Measurements from ENCODE around the gene NAAA.
A peak's percentile ranks its signal among the peaks of the same experiment; 100 is the strongest.
"Not testable (repeated sequence)": the region's sequence is repeated elsewhere in the genome, so short reads cannot be mapped to it uniquely, and the experiment has no call there.

Gene NAAA

DNA sequence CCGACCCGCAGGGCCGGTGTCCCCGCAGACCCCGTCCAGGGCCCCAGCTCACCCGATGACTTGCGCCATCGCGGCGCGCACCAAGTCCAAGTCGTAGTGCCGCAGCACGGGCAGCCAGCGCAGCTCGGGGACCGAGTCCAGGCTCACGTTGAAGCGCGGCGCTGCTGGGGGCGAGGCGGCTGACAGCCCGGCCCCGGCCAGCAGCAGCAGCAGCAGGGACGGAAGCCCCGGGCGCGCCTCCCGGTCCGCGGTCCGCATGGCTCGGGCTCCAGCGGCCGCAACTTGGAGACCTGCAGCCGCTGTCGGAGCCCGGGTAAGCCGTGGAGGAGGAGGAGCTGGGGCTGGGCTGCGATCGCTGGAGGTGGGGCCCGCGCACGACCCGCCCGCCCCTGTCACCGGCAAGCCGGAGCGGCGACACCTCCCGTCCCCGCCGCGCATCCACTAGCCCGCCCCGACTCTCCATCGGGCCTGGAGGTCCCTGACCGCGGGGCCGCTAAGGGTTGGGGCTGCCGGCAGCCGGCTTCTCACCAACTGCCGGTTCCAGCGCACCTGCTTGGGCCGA lies at the start of gene NAAA:
Gene NAAA, minus strand, starts transcription at position 322 of the 562 bp plus-strand sequence. Its CDS starts 64 bp downstream, at position 258.
- peak; percentile 76 for DNase-seq (ENCODE audit: low spot score)

DNA sequence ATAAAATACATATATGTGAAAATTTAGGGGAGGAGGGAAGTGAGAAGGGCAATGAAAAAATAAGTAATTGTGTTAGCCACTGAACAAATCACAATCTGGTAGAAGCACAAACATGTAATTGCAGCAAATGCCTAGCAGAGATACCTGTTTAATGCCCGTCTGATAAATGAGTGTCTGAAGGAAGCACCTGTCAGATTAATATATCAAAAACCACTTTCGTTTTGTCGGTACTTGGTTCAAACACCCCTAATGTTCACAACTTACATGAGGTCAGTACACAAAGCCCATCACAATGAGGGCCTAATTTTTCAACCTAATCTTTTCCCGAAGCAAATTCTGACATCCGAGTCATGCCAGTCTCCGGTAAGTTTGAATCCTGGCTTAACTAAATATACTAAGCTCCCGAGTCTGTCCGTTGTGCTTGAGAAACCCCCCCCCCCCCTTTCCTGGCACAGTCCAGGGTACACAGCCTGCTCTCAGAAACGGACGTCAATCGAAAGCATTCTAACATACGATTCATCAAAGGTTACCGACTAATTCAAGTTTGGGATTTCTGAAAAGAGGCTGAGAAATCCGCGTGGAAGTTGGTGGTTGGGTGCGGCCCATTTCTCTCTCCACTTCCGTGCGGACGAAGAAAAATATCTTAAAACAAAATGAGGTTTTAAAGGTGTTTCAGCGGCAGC lies 49.2 kb upstream of the NAAA start:
- DNase-seq (ENCODE audit: low spot score), result no peak

DNA sequence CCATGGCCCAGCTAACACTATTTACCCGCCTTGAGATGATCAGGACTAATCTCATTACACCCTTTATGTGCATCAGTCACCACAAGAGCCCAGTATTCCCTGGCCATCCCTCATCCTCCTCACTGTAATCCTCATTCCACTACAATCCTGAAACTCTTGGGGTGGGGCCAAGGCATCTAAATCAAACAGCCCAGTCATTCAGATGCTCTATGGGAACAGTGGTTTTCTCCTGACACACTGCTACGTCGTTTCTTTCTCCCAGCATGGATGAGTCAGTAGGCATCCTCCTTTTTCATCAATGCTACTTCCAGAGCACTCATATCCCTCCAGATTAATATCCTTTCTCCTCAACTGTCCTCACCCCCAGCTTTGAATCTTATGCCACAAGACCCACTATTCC lies 44.3 kb upstream of the NAAA start:
- DNase-seq (ENCODE audit: low spot score), result no peak

DNA sequence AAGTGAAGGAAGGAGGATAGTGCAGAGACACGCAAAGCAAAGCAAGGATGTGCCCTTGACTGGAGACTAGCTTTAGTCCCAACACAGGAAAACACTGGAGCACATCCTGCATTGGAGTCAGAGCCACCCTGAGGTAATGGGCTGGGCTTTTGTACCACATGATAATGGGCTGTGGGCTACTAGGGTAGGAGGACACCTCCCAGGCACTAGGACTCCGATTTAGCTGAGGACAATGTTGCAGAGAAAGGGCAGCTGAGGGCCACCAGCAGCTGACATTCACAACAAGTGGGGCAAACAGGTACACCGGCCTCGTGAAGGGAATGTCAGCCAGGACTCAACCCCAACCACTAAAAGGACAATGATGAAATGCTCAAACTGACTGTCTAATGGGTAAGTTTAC lies 39.8 kb upstream of the NAAA start:
- no peak for DNase-seq (ENCODE audit: low spot score)

DNA sequence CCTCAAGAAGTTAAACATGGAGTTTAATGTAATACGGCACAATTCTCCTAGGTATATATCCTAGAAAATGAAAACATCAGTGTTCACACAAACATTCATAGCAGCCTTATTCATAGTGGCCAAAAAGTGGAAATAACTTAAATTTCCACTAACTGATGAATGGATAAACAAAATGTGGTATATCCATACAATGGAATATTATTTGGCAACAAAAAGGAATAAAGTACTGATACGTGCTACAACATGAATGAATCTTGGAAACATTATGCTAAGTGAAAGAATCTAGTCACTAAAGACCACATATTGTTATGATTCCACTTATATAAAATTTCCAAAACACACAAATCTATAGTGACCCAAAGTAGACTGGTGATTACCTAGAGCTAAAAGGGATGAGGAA lies 35.4 kb upstream of the NAAA start:
- no peak for DNase-seq (ENCODE audit: low spot score)

DNA sequence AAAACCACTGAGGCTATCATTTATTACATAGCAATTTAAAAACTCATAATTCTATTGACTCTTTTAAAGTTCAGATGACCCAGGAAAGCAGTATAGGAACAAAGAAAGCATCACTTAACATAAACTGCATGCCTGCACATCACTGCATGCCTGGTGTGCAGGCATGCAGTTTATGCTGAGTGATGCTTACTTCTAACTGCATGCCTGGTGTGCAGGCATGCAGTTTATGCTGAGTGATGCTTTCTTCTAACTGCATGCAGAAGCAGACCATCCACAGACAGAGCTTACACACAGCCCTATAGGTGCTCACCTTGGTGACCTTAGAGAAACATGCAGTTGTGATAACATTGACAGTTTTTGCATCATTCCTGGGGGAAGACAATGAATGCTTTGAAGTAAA lies 33.0 kb upstream of the NAAA start:
- no peak for DNase-seq (ENCODE audit: low spot score)

DNA sequence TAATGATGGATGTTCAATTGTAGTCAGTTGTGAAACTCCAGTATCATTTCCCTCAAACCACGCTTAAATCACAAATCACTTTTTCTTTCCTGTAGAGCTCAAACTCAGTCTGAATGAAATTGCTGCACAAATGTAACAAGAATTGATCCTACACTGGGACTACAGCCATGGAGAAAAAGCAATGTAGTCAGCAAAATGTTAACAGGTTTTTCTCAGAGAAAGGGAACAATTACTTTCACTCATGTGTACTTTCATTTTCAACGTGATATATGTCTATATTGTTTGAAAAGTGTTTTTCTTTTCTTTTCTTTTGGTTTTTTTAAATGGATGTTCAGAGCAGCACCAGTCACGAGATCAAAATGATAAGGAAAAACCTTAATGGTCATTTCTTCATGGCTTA lies 27.3 kb upstream of the NAAA start:
- no peak for DNase-seq (ENCODE audit: low spot score)

DNA sequence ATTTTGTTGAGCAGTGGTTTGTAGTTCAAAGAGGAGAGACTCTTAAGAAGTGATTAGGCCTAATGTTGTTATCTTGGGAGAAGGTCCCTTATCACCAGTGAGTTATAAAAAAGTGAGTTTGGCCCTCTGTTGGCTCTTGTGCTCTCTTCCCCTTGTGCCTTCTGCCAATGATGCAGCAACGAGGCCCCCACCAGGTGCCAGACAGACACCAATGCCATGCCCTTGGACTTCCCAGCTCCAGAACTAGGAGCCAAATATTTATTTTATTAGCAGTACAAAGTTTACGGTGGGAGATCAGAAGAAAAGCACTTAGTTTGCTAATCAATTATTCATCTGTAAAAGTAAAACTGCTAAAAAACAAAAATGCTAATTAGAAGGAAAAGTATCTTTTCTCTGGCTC lies 22.7 kb upstream of the NAAA start:
- DNase-seq (ENCODE audit: low spot score), result no peak

DNA sequence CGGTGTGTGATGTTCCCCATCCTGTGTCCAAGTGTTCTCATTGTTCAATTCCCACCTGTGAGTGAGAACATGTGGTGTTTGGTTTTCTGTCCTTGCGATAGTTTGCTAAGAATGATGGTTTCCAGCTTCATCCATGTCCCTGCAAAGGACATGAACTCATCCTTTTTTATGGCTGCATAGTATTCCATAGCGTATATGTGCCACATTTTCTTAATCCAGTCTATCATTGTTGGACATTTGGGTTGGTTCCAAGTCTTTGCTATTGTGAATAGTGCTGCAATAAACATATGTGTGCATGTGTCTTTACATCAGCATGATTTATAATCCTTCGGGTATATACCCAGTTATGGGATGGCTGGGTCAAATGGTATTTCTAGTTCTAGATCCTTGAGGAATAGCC lies 21.3 kb upstream of the NAAA start:
- not testable (repeated sequence) for DNase-seq (ENCODE audit: low spot score)

DNA sequence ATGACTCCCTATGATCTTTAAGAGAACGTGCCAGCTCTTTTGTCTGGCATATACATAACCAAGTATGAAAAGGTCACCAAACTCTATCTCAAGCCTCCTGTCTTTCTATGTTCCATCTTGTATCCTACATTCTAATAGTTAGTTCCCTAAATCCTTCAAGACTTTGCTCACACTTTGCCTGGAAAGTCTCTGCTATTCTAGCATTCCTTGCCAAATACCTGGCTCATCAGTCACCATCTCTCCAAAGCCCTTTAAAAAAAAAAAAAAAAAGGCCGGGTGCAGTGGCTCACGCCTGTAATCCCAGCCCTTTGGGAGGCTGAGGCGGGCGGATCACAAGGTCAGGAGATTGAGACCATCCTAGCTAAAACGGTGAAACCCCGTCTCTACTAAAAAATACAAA lies 17.7 kb upstream of the NAAA start:
- DNase-seq (ENCODE audit: low spot score), result not testable (repeated sequence)

DNA sequence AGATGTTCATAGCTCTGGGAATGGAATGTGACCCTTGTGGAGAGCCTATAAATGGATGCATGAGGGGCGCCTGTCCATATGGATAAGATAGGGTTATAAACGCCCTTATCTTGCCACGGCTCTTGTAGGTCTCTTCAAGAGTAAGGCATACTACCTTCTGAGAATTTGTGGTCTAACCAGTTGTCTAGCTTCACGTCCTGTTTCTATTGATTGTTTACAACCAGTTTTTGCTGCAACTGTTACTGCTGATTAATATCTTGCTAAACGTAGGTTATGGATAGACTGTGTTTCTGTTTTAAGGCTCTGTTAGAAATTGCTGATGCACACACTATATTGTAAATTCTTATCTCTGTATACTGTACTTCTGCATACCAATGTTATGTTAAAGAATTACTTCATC lies 14.0 kb upstream of the NAAA start:
- DNase-seq (ENCODE audit: low spot score), result not testable (repeated sequence)

DNA sequence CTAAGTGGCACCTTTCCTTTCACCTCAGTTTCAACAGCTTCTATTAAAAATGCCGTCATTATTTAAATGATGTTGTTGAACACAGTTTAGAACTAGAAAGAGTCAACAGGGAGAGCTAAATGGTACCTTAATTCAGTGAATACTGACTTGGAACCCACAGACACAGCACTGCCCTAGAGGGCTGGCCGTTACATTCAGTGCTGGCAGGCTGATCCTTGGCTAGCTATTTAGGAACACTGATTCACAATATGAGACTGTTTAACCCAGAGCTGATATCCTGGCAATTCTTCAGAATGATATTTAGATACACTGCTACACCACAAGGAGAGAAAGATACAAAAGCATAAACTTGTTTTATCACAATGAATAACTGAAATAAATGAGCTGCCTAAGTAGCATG lies 12.7 kb upstream of the NAAA start:
- no peak for DNase-seq (ENCODE audit: low spot score)

DNA sequence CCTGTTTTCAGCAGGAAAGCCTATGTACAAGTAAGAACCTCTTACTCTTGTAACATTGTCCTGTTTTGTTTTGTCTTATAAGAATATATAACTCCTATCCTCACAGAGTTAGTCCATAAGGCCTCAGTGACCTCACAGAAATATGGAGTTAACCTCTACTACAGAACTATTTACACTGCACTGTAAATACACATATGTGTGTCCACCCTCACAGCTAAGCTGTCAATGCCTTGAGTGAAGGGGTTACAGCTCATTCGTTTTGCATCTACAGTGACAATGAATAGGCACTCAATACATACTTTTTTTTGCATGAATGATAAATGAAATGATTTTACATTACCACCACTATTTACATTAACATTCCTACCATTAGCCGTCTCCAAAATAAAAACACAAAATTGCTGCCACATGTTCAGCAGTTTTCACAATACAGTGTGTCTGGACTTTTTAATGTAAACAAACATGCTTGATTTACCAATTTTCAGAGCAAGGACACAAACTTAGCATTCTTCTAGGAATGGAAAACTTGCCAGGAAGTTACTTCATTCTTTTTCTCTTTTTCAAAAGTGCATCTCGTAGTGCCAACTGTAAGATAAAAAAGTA lies 9.5 kb upstream of the NAAA start:
- no peak for DNase-seq (ENCODE audit: low spot score)

DNA sequence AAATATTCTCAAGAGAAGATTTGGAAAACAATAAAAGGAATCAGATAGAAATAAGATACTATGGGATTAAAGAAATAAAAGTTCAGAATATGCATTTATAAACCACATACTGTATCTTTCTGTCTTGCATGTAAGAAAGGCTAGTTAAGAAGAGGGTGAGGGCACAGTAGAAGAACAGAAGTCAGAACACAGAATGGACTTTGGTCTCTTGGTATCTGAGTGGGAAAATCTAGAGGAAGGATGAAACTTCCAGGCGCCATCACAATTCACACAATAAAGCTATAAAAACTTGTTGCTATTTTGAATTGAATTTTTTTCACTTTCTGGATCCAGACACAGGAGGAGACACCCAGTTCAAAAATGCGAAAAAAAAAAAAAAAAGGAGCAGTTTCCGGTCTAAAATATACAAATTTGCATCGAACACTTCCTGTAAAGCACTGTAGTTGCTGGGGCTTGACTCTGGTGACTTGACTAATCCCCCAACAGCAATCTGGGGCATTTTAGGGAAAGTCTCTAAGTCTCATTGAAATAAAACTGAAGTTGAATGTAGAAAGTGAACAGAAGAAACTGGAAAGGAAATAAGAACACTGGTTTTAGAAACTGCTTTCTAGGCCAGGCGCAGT lies 8.1 kb upstream of the NAAA start:
- DNase-seq (ENCODE audit: low spot score), result no peak

DNA sequence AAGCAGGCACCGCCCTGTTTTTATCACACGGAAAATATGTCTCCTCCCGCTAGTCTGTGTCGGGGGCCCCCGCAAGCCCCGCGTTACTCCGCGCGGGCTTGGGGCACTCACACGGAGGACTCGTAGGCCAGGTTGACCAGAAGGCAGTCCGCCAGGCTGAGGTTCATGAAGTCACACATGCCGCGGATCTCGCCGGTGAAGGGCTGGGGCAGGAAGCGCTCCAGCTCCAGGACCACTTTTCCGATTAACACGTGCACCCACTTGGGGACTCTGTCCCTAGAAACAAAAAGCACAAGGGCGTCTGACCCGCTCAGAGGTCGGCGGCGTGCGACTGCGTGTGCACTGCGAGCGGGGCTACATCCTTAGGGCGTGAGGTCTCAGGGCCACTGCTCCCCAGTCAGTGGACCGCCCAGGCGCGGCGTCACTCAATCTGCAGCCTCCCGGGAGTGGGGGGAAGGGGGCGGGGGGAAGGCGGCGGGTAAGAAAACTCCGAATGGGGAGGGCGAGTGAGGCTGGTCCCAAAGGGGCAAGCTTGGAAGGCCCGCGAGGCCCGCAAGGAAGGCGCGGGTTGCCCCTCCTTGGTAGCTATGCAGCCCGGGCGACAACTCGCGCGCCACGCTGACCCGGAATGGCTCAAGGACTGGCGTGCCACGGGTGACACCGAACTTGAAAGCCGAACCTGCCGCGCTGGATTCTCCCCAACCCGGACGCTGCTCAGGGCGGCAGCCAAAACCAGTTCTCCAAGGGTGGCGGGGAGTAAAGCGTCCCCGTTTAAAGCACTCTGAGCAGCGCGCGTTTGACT lies 722 bp downstream of the NAAA start:
- DNase-seq (ENCODE audit: low spot score), result peak; percentile 79

DNA sequence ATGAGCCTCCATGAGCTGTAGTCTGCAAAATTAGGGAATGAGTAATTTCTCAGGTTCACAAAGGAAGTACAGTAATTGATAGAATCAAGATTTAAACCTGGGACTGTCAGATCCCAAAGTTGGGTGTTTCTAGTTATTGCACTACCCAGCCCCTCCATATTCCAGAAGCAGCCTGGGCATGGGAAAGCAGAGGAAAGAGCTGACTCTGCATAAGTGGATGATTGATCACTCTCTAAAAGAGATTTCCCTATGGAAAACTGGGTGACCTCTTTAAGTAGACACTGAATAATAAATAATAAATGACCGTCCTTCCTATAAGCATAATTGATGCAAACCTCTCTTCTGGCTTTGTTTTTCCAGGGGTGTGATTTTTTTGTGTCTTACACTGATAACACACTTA lies 5.2 kb downstream of the NAAA start:
- DNase-seq (ENCODE audit: low spot score), result no peak

DNA sequence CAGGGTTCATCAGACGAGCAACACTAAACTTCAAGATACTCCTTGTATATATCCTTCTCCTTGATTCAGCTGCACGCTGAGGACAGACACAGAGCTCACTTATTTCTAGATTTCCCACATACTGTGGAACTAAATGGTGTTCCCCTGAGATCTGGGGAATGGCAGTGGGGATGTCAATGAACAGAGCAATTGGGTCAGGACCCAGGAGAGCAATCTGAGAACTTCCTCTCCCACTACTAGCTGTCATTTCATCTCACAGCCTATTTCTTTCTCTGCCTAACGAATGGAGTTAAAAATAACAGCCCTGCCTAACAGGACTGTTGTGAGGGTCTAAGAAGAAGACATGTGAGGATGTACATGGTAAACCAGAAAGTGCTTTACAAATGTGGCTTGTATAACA lies 10.7 kb downstream of the NAAA start:
- no peak for DNase-seq (ENCODE audit: low spot score)

DNA sequence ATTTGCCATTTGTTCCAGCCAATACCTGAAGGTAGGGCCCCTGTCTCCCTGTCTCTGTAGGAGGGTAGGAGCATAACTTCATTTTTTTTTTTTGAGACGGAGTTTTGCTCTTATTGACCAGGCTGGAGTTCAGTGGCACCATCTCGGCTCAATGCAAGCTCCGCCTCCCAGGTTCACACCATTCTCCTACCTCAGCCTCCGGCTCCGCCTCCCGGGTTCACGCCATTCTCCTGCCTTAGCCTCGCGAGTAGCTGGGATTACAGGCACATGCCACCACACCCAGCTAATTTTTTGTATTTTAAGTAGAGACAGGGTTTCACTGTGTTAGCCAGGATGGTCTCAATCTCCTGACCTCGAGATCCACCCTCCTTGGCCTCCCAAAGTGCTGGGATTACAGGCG lies 15.9 kb downstream of the NAAA start:
- DNase-seq (ENCODE audit: low spot score), result not testable (repeated sequence)

DNA sequence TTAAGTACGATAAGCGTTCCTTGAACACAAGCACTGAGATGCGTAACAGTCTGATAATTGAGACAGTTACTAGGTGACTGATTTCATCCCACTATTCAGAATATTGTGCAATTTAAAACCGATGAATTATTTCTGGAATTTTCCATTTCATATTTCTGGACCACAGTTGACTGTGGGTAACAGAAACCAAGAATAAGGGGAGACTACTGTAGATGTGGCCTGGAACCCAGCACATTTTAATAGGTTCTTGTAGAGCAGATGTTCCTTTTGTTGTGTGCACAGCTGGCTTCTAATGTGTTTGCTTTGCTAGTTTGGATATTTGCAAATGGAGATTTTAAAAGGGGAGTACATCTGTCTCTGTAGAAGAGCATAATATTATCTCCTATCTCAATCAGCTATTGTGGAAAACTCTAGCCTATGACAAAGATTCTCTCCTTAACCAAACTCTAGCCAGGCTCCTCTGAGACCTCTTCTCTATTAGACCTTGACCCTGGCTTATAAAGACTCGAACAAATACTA lies 16.4 kb downstream of the NAAA start:
- no peak for DNase-seq (ENCODE audit: low spot score)

DNA sequence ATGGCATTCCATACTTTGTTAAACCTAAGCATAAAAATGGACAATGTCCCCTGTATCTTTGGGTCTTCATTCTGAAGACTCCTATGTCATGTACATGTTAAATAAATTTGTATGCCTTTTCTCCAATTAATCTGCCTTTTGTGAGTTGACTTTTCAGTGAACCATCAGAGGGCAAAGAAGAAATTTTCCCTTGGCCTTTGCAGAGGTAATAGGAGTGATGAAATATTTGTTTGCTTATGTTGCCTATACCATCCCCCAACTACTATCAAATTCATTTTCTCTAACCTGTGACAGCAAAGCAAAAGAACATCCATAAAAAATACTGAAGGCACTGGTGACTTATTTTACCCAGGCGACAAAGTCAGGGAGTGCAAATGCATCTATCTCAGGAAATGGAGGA lies 18.2 kb downstream of the NAAA start:
- no peak for DNase-seq (ENCODE audit: low spot score)

DNA sequence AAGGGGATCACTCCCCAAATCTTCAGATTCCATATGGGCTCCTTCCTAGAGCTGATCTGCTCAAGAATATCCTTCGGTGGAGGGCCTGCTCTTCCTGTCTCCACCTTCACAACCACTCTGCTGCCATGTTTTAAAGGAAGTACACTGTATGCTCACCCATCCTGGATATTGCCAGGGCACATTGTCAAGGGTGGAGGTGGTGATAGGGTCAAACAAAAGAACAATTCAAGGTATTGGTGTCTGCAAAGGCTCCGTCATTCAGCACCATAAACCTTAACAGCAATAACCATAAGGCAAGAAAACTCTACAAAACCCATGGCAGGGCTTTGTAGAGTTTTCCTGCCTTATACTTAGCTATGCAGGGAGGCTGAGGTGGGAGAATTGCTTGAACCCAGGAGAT lies 18.9 kb downstream of the NAAA start:
- DNase-seq (ENCODE audit: low spot score), result no peak

DNA sequence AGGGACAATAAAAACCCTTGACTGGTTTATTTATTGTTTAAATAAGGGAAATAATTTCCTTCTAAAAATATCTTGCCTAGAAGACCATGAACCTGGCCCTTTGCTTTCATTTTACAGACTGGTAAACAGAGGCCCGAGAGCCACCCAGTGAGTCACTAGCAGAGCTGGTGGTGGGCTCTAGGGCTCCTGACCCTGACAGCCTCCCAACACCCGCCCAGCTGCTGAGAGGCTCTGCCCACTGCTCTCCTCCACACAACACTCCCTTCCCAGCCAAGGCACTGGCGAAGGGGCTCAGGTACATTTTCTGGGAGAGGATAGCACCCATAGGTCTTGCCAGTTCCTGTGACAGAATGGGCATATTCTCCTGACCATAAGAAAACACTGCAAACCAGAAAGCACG lies 20.5 kb downstream of the NAAA start:
- no peak for DNase-seq (ENCODE audit: low spot score)
